ENCODE results near the gene CD160.

The CD160 gene

GRCh38 chr1:145778146-145778540 lies 58.8 kb downstream of the CD160 start:
- Histone ChIP-seq H3K9me3 (ENCODE audit: insufficient read depth, low read depth, low read length) (no peaks in the 10 kb centered on the region), H3K9ac (ENCODE audit: low read depth, low read length) (no peak overlapping the region), H3K27ac (ENCODE audit: low read depth, low read length) (no peak overlapping the region), H3K36me3 (ENCODE audit: insufficient read depth, low read length) (peaks cover 3% of the 10 kb centered on the region), H3K4me3 (ENCODE audit: low read length) (no peak overlapping the region), H3K27me3 (ENCODE audit: insufficient read depth, low read length) (no peaks in the 10 kb centered on the region), H3K4me1 (ENCODE audit: insufficient read depth, low read length) (no peaks in the 10 kb centered on the region)
- WGBS = no CpG with 5 or more reads among the region's 1 CpG

- Histone ChIP-seq H3K4me1 (ENCODE audit: insufficient read depth, low read length) (peaks cover 10% of the 10 kb centered on the region; the same call in 1 of the 2 replicates), H3K9ac (ENCODE audit: low read depth, low read length) (no peak overlapping the region), H3K4me3 (ENCODE audit: low read length) (no peak overlapping the region), H3K36me3 (ENCODE audit: insufficient read depth, low read length) (peaks cover 10% of the 10 kb centered on the region), H3K9me3 (ENCODE audit: insufficient read depth, low read depth, low read length) (no peaks in the 10 kb centered on the region), H3K27me3 (ENCODE audit: insufficient read depth, low read length) (no peaks in the 10 kb centered on the region), H3K27ac (ENCODE audit: low read depth, low read length) (no peak overlapping the region)
- 92% methylated on average over 10 of the region's 10 CpGs for WGBS
Observed at GRCh38 chr1:145782272-145783099, 63.2 kb downstream of the CD160 start.

GRCh38 chr1:145784409-145784808 lies 65.1 kb downstream of the CD160 start:
- H3K36me3 ChIP-seq (ENCODE audit: insufficient read depth, low read length) = peaks cover 15% of the 10 kb centered on the region
- H3K4me3 ChIP-seq (ENCODE audit: low read length) = no peak overlapping the region
- no peaks in the 10 kb centered on the region for H3K9me3 ChIP-seq (ENCODE audit: insufficient read depth, low read depth, low read length)
- H3K4me1 ChIP-seq (ENCODE audit: insufficient read depth, low read length) = peaks cover 10% of the 10 kb centered on the region; the same call in 1 of the 2 replicates
- no peak overlapping the region for H3K27ac ChIP-seq (ENCODE audit: low read depth, low read length)
- no peak overlapping the region for H3K9ac ChIP-seq (ENCODE audit: low read depth, low read length)
- 97% methylated on average over 1 of the region's 3 CpGs for WGBS
- H3K27me3 ChIP-seq (ENCODE audit: insufficient read depth, low read length) = no peaks in the 10 kb centered on the region

GRCh38 chr1:145785547-145785946 lies 66.2 kb downstream of the CD160 start:
- Histone ChIP-seq H3K9me3 (ENCODE audit: insufficient read depth, low read depth, low read length) (no peaks in the 10 kb centered on the region), H3K4me3 (ENCODE audit: low read length) (no peak overlapping the region), H3K27ac (ENCODE audit: low read depth, low read length) (no peak overlapping the region), H3K4me1 (ENCODE audit: insufficient read depth, low read length) (peaks cover 10% of the 10 kb centered on the region; the same call in 1 of the 2 replicates), H3K36me3 (ENCODE audit: insufficient read depth, low read length) (peaks cover 15% of the 10 kb centered on the region), H3K9ac (ENCODE audit: low read depth, low read length) (no peak overlapping the region), H3K27me3 (ENCODE audit: insufficient read depth, low read length) (no peaks in the 10 kb centered on the region)
- WGBS = 88% methylated on average over 1 of the region's 1 CpG

- no CpG with 5 or more reads among the region's 1 CpG for WGBS
- Histone ChIP-seq H3K4me1 (ENCODE audit: insufficient read depth, low read length) (peaks cover 10% of the 10 kb centered on the region; the same call in 1 of the 2 replicates), H3K9me3 (ENCODE audit: insufficient read depth, low read depth, low read length) (no peaks in the 10 kb centered on the region), H3K4me3 (ENCODE audit: low read length) (no peak overlapping the region), H3K27ac (ENCODE audit: low read depth, low read length) (no peak overlapping the region), H3K36me3 (ENCODE audit: insufficient read depth, low read length) (peaks cover 15% of the 10 kb centered on the region), H3K9ac (ENCODE audit: low read depth, low read length) (no peak overlapping the region), H3K27me3 (ENCODE audit: insufficient read depth, low read length) (no peaks in the 10 kb centered on the region)
Observed at GRCh38 chr1:145786271-145786670, 67.0 kb downstream of the CD160 start.

- Histone ChIP-seq H3K27me3 (ENCODE audit: insufficient read depth, low read length) (no peaks in the 10 kb centered on the region), H3K36me3 (ENCODE audit: insufficient read depth, low read length) (peaks cover 12% of the 10 kb centered on the region), H3K4me3 (ENCODE audit: low read length) (no peak overlapping the region), H3K9me3 (ENCODE audit: insufficient read depth, low read depth, low read length) (no peaks in the 10 kb centered on the region), H3K27ac (ENCODE audit: low read depth, low read length) (no peak overlapping the region), H3K9ac (ENCODE audit: low read depth, low read length) (no peak overlapping the region), H3K4me1 (ENCODE audit: insufficient read depth, low read length) (peaks cover 10% of the 10 kb centered on the region; the same call in 1 of the 2 replicates)
- 99% methylated on average over 2 of the region's 3 CpGs for WGBS
Observed at GRCh38 chr1:145788580-145788979, 69.3 kb downstream of the CD160 start.
